PC-3 (cell line): Measurements from ENCODE around the gene ZFP64. TPM values are rescaled to one million over a fixed set of nuclear protein-coding genes. Genes with fewer than 3 reads are reported as not detected.

Source experiments
- ATAC-seq: fragments of 200-7000 bp; cut with Tn5 transposase; 2 replicates; pipeline ENCODE4 v1.9.1; 2020; ENCODE audit warnings: mild to moderate bottlenecking, moderate library complexity
- BruUV-seq: library from RNA; stranded (reverse); fragments of 400-500 nt; replicated peaks from 2 replicates; lab custom pipeline; 2021; lab: Mats Ljungman, UMichigan
- CTCF ChIA-PET: fragments of 300-600 bp; sonication (Branson Sonifier 250); formaldehyde crosslinking; loops from one replicate; lab custom pipeline; 2022; ENCODE audit warnings: antibody characterized with exemption; lab: Charles Lee
- POLR2A ChIA-PET: fragments of 300-600 bp; sonication (Branson Sonifier 250); formaldehyde crosslinking; loops from one replicate; lab custom pipeline; 2022; ENCODE audit warnings: antibody characterized with exemption; ENCODE audit not compliant: unreplicated experiment; lab: Charles Lee
- DNase-seq: peaks from one replicate; pipeline ENCODE4 v3.0.0-alpha.2; 2015
- H2AFZ ChIP-seq: fragments of 300-600 bp; sonication (generic); 2 replicates; pipeline ENCODE4 v1.6.0; 2016; ENCODE audit warnings: antibody characterized with exemption, low read length
- H3F3A ChIP-seq: fragments of 300-600 bp; sonication (generic); one replicate; pipeline ENCODE4 v1.6.0; 2017; ENCODE audit warnings: antibody characterized with exemption, low read length, control low read depth, mild to moderate bottlenecking; ENCODE audit not compliant: unreplicated experiment
- H3K27ac ChIP-seq: fragments of 300-600 bp; sonication (generic); 2 replicates; pipeline ENCODE4 v1.5.1; 2016; ENCODE audit warnings: mild to moderate bottlenecking, low read length
- H3K27me3 ChIP-seq: fragments of 300-600 bp; sonication (generic); 2 replicates; pipeline ENCODE4 v1.6.1; 2016; ENCODE audit warnings: low read length, mixed read lengths
- H3K36me3 ChIP-seq: fragments of 300-600 bp; sonication (generic); 2 replicates; pipeline ENCODE4 v1.6.1; 2016; ENCODE audit warnings: low read depth, mixed run types, low read length, mixed read lengths
- H3K4me1 ChIP-seq: fragments of 300-600 bp; sonication (generic); 2 replicates; pipeline ENCODE4 v1.5.1; 2016; ENCODE audit warnings: low read length; ENCODE audit not compliant: insufficient read depth
- H3K4me2 ChIP-seq: fragments of 300-600 bp; sonication (generic); 2 replicates; pipeline ENCODE4 v1.6.0; 2016; ENCODE audit warnings: low read length
- H3K4me3 ChIP-seq: fragments of 300-600 bp; sonication (generic); 2 replicates; pipeline ENCODE4 v1.5.1; 2016; ENCODE audit warnings: mild to moderate bottlenecking, low read length, mixed read lengths
- H3K79me2 ChIP-seq: fragments of 300-600 bp; sonication (generic); 2 replicates; pipeline ENCODE4 v1.6.1; 2017; ENCODE audit warnings: low read length, mixed read lengths
- H3K9ac ChIP-seq: fragments of 300-600 bp; sonication (generic); 2 replicates; pipeline ENCODE4 v1.6.0; 2016; ENCODE audit warnings: mild to moderate bottlenecking, low read length
- H3K9me2 ChIP-seq: fragments of 300-600 bp; sonication (generic); replicated peaks from 2 replicates; pipeline ENCODE4 v1.6.1; 2016; ENCODE audit warnings: mixed run types, low read length, mixed read lengths
- H3K9me3 ChIP-seq: fragments of 300-600 bp; sonication (generic); 2 replicates; pipeline ENCODE4 v1.6.1; 2016; ENCODE audit warnings: low read length, mixed read lengths
- H4K20me1 ChIP-seq: fragments of 300-600 bp; sonication (generic); 2 replicates; pipeline ENCODE4 v1.6.1; 2016; ENCODE audit warnings: low read length, mixed read lengths
- EZH2 ChIP-seq: fragments of 300-600 bp; sonication (generic); IDR thresholded peaks from one replicate; pipeline ENCODE4 v1.6.1; 2017; ENCODE audit warnings: antibody characterized with exemption, mild to moderate bottlenecking, low read length; ENCODE audit not compliant: unreplicated experiment
- EZH2phosphoT487 ChIP-seq: fragments of 300-600 bp; sonication (generic); IDR thresholded peaks from 2 replicates; pipeline ENCODE4 v1.6.1; 2018; ENCODE audit warnings: mild to moderate bottlenecking, antibody characterized with exemption, low read length, borderline replicate concordance
- intact Hi-C: fragments of 100-400 bp; cut with micrococcal nuclease; formaldehyde crosslinking; loops from 2 replicates; pipeline ENCODE4 v1.9.0; 2023
- total RNA-seq: library from RNA; depleted of rRNA; stranded (reverse); fragments of >200 nt; gene quantifications from 2 replicates; pipeline ENCODE4 v1.2.3, GENCODE V29; 2014
- TF ChIP-seq, protein P1 (sequence below): fragments of 300-600 bp; sonication (generic); conservative IDR thresholded peaks from 2 replicates; pipeline ENCODE4 v1.5.1; 2017; ENCODE audit warnings: antibody characterized with exemption, low read depth, mild to moderate bottlenecking, low read length

The ZFP64 gene
- total RNA-seq, 1 experiment from 2014 or later = 16.6 TPM

- TF ChIP-seq EZH2phosphoT487 (no peak), EZH2 (no peak)
- TF ChIP-seq, protein P1, sequence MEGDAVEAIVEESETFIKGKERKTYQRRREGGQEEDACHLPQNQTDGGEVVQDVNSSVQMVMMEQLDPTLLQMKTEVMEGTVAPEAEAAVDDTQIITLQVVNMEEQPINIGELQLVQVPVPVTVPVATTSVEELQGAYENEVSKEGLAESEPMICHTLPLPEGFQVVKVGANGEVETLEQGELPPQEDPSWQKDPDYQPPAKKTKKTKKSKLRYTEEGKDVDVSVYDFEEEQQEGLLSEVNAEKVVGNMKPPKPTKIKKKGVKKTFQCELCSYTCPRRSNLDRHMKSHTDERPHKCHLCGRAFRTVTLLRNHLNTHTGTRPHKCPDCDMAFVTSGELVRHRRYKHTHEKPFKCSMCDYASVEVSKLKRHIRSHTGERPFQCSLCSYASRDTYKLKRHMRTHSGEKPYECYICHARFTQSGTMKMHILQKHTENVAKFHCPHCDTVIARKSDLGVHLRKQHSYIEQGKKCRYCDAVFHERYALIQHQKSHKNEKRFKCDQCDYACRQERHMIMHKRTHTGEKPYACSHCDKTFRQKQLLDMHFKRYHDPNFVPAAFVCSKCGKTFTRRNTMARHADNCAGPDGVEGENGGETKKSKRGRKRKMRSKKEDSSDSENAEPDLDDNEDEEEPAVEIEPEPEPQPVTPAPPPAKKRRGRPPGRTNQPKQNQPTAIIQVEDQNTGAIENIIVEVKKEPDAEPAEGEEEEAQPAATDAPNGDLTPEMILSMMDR = no peak
- DNase-seq (no peak), ATAC-seq (no peak)
- Histone ChIP-seq H3K27ac (no peak overlapping the region), H3F3A (no peaks in the 10 kb centered on the region), H3K4me2 (no peak overlapping the region), H3K4me3 (no peak overlapping the region), H3K9me3 (no peaks in the 10 kb centered on the region), H3K79me2 (no peaks in the 10 kb centered on the region), H3K27me3 (peaks cover 38% of the 10 kb centered on the region), H2AFZ (no peak overlapping the region), H3K4me1 (no peaks in the 10 kb centered on the region), H3K9me2 (no peaks in the 10 kb centered on the region), H3K36me3 (no peaks in the 10 kb centered on the region), H4K20me1 (no peaks in the 10 kb centered on the region), H3K9ac (no peak overlapping the region)
- ChIA-PET CTCF (no interaction called here), POLR2A (interaction anchor here (0.6 kb wide), 1 partner anchor 22 kb away, joined by 8 read pairs; no protein-coding TSS in a partner anchor)
- BruUV-seq = no TSS peak
- intact Hi-C loops = no loop called here
These were observed 21.4 kb upstream of the ZFP64 start for GRCh38 chr20:52212943-52213342.

GRCh38 chr20:52210037-52210990 lies 18.7 kb upstream of the ZFP64 start:
- peaks cover 38% of the 10 kb centered on the region for H3K27me3 ChIP-seq
- H3K9me2 ChIP-seq = no peaks in the 10 kb centered on the region
- H3F3A ChIP-seq = no peaks in the 10 kb centered on the region
- ChIA-PET CTCF (no interaction called here), POLR2A (no interaction called here)
- H3K27ac ChIP-seq = no peak overlapping the region
- no peak for ATAC-seq
- no peak overlapping the region for H2AFZ ChIP-seq
- no peaks in the 10 kb centered on the region for H3K4me1 ChIP-seq
- no peaks in the 10 kb centered on the region for H4K20me1 ChIP-seq
- no peak overlapping the region for H3K4me3 ChIP-seq
- no peak for DNase-seq
- H3K4me2 ChIP-seq = no peak overlapping the region
- TF ChIP-seq, protein P1 = no peak
- TF ChIP-seq EZH2 (no peak), EZH2phosphoT487 (no peak)
- intact Hi-C loops = no loop called here
- H3K9ac ChIP-seq = no peak overlapping the region
- no peaks in the 10 kb centered on the region for H3K36me3 ChIP-seq
- H3K79me2 ChIP-seq = no peaks in the 10 kb centered on the region
- BruUV-seq = no TSS peak
- no peaks in the 10 kb centered on the region for H3K9me3 ChIP-seq

DNA sequence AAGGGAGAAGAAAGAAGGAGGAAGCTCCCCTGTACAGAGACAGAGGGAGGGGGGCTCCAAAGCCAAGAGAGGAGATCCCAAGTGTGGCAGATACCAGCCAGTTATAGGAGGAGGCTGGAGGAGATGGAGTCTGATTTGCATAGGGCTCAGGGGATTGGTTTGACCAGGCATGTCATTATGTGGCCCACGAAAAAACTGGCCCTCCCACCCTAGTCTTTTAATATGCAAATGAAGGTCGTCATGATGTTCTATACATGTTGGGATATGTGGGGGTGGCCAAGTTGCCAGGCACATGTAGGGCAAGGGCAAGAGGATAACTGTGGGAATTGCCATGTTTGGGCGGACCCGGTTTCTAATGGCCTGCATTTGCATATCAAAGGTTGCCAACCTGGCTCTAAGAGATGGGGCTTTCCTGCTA lies 17.6 kb upstream of the ZFP64 start:
- intact Hi-C loops = no loop called here
- no TSS peak for BruUV-seq
- peaks cover 37% of the 10 kb centered on the region for H3K27me3 ChIP-seq

More for the DNA sequence above, 17.6 kb upstream of the ZFP64 start:
- H3K79me2 ChIP-seq = no peaks in the 10 kb centered on the region
- H3K36me3 ChIP-seq = no peaks in the 10 kb centered on the region
- no peaks in the 10 kb centered on the region for H3K9me2 ChIP-seq
- no peak overlapping the region for H3K9ac ChIP-seq
- ChIA-PET POLR2A (no interaction called here), CTCF (no interaction called here)
- no peak overlapping the region for H2AFZ ChIP-seq
- TF ChIP-seq, protein P1 = no peak
- TF ChIP-seq EZH2 (no peak), EZH2phosphoT487 (no peak)
- no peaks in the 10 kb centered on the region for H3F3A ChIP-seq
- no peaks in the 10 kb centered on the region for H3K9me3 ChIP-seq
- no peak overlapping the region for H3K27ac ChIP-seq
- H3K4me3 ChIP-seq = no peak overlapping the region
- H3K4me1 ChIP-seq = no peaks in the 10 kb centered on the region
- no peak overlapping the region for H3K4me2 ChIP-seq
- ATAC-seq = no peak
- no peak for DNase-seq
- H4K20me1 ChIP-seq = no peaks in the 10 kb centered on the region
